Omental fat pad (tissue), 4 donors: Measurements from ENCODE around the gene RGS6. TPM values are rescaled to one million over a fixed set of nuclear protein-coding genes. Genes with fewer than 3 reads are reported as not detected.

Experiments
- ATAC-seq: fragments of 150-250 bp; one replicate; pipeline ENCODE4 v1.9.1; 2016; ENCODE audit warnings: mild to moderate bottlenecking, moderate library complexity; ENCODE audit not compliant: low FRiP score
- DNase-seq: peaks from one replicate; pipeline ENCODE4 v3.0.0-alpha.2; 2019; ENCODE audit warnings: low spot score
- total RNA-seq, 4 donors: library from RNA; depleted of rRNA; stranded (reverse); fragments of >200 nt; gene quantifications; one replicate each; pipeline ENCODE4 v1.1.0, GENCODE V29; 2016
- TF ChIP-seq, protein P1 (sequence below), 3 donors: fragments of 450-650 bp; IDR thresholded peaks; one replicate each; pipeline ENCODE4 v1.5.1; 2016 to 2017; ENCODE audit warnings: antibody characterized with exemption in 3 of 3, mild to moderate bottlenecking in 3 of 3, moderate library complexity in 2 of 3

Gene RGS6
- total RNA-seq, 4 donors from 2014 or later = 5.2 to 27.3 (median 6.9) TPM

DNA sequence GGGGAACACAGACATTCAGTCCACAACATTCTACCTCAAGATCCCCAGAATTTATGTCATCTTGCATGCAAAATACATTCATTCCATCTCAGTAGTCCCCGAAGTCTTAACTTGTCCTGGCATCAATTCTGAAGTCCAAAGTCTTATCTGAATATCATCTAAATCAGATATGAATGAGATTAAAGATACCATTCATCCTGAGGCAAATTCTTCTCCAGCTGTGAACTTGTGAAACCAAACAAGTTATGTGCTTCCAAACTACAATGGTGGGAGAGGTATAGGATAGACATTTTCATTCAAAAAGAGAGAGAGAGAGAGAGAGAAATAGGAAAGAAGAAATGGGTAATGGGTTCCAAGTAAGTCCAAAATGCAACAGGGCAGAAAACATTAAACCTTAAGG lies 571.0 kb downstream of the RGS6 start:
- TF ChIP-seq, protein P1, sequence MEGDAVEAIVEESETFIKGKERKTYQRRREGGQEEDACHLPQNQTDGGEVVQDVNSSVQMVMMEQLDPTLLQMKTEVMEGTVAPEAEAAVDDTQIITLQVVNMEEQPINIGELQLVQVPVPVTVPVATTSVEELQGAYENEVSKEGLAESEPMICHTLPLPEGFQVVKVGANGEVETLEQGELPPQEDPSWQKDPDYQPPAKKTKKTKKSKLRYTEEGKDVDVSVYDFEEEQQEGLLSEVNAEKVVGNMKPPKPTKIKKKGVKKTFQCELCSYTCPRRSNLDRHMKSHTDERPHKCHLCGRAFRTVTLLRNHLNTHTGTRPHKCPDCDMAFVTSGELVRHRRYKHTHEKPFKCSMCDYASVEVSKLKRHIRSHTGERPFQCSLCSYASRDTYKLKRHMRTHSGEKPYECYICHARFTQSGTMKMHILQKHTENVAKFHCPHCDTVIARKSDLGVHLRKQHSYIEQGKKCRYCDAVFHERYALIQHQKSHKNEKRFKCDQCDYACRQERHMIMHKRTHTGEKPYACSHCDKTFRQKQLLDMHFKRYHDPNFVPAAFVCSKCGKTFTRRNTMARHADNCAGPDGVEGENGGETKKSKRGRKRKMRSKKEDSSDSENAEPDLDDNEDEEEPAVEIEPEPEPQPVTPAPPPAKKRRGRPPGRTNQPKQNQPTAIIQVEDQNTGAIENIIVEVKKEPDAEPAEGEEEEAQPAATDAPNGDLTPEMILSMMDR (IDR thresholded peaks at IDR 0.05) = no peak
- ATAC-seq (no peak), DNase-seq (no peak)

DNA sequence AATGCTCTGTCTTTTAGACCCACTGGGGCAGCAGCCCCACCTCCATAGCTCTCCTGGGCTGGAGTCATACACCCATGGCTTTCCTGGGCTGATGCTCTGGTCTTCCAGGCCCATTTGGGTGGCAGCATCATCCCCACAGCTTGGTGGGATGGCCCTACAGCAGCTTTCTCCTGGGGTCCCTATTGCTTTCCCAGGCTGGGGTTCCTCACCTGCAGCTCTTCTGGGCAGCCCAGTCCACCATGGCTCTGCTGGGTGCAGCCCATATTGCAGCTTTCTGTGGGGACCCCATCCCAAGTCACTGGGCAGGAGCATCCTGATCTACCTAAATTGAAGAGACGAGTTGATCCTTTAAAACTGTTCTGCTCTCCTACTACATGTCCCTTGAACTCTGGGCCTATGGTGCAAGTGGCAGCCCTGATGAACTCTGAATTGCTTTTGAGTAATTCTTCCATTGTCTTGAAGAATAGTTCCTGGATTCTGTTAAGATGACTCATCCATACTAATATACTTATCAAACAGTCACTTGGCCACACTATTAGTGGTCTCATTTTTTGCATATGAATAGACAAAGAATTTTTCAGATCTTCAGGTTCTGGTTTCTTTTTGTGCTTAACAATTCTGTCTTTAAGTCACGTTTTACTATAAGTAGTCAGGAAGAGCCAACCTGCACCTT lies 571.6 kb downstream of the RGS6 start:
- TF ChIP-seq, protein P1 (IDR thresholded peaks at IDR 0.05) = no peak
- DNase-seq (no peak), ATAC-seq (no peak)

DNA sequence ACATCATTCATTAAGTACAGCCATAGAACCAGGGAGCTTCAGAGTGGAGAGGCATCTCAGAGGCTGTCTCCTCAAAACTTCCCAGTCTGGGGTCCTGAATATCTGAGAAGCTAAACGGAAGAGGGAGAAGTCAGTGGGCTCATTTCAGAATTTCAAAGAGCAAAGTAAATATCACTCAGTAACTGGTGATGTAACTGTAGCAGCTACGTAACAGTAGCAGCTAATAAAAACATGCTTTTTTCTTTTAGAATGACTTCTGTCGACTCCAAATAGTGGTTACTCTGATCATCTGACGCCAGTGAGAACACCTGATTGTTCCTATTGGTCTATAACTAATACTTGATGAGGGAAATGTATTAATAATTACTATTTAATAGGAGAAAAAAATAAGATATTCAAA lies 578.3 kb downstream of the RGS6 start:
- ATAC-seq = no peak
- DNase-seq = no peak
- TF ChIP-seq, protein P1 (IDR thresholded peaks at IDR 0.05) = no peak

DNA sequence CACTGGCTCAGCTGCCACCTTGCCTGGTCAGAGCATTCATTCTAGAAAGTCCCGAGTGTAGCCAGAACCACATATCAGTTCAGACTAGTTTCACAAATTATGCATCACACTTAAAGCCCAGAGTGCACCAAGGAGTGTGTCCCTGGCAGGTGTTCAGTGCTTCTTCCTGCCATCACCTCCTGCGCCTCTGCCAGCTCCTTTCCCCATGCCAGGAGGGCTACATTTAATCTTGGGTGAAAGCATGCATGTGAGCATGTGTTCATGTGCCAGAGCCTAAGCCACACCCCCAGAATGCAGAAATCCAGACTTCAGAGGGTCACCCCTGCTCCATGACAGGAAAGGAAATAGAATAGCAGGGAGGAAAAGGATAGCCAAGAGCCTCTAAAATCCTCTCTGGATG lies 580.1 kb downstream of the RGS6 start:
- TF ChIP-seq, protein P1 (IDR thresholded peaks at IDR 0.05) = no peak
- ATAC-seq (no peak), DNase-seq (no peak)

DNA sequence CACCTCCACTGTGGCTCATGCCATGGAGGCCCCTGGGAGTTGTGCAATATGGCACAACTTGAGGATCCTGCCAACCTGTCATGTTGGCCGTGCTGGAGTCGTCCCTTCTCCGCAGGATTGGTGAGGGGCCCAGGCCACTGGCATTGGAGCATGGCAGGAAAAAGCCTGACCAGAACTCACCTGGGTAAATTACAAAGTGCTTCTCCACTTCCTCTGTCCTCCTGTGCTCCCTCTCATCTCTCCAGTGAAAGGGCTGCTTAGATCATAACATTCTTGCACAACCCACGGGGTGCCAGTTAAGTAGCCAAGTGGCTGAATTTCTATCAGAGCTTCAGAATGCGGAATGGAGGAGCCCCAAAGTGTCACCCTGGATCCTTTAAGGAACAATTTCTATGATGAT lies 580.7 kb downstream of the RGS6 start:
- no peak for DNase-seq
- no peak for ATAC-seq

DNA sequence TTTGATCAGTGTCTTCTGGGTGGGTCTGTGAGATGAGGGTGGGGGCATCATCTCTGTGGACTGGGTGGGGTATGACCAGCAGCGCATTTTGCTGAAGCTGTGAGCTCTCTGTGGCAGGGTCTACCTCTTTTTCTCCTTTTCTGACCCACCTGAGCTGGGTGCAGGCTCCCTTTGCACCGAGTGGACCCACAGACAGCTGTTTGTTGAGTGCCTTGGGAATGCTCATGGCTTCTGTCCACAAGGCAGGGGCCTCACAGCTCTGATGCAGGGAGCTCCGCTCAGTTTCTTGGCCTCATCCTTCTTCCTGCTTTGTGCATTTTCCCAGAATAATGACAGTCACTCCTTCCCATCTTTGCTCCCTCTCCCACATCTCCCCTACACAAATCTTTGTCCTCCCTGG lies 581.1 kb downstream of the RGS6 start:
- DNase-seq = no peak
- no peak for ATAC-seq
- TF ChIP-seq, protein P1 (IDR thresholded peaks at IDR 0.05) = no peak

More for the DNA sequence above, 580.7 kb downstream of the RGS6 start:
- TF ChIP-seq, protein P1 (IDR thresholded peaks at IDR 0.05) = no peak

DNA sequence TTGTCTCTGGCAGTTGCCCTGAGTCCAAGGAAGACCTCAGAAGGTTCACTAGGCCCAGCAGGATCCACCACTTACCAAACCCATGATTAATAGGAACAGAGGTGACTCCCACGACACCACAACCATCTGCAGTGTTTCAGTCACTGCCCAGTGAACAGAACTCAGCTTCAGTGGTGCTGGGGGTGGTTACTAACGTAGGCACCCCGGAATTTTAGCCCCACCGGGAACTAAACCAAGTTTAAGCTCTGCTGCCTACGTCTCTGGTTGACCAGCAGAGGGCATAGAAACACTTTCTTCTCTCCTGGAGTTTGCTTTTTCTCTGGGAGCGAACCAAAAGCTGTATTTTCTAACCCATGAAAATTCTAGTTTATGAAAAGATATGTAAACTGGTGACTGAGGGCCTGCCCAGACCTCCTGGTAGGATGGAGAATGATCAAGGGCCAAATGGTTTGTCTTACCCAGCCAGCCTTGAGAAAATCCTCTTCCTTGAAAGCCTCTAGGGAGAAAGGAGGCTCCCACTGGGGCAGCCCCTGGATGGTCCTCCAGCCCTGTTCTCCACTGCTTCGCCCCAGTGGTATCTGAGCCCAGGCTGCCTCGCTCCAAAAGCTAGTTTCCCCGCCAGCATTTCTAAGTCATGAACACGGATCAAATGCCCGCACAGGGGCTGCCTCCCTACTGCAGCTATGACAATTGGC lies 581.9 kb downstream of the RGS6 start:
- TF ChIP-seq, protein P1 (IDR thresholded peaks at IDR 0.05) = no peak
- ATAC-seq (no peak), DNase-seq (no peak)
